Tracheal epithelial cell (primary cell): Measurements from ENCODE around the gene FLT3. TPM values are rescaled to one million over a fixed set of nuclear protein-coding genes. Genes with fewer than 3 reads are reported as not detected.

Experiments used
- total RNA-seq: library from RNA; depleted of rRNA; stranded (reverse); fragments of >200 nt; gene quantifications from 2 replicates; pipeline ENCODE4 v1.2.1, GENCODE V29; 2014

The FLT3 gene
- not detected in 2 replicates for total RNA-seq

DNA sequence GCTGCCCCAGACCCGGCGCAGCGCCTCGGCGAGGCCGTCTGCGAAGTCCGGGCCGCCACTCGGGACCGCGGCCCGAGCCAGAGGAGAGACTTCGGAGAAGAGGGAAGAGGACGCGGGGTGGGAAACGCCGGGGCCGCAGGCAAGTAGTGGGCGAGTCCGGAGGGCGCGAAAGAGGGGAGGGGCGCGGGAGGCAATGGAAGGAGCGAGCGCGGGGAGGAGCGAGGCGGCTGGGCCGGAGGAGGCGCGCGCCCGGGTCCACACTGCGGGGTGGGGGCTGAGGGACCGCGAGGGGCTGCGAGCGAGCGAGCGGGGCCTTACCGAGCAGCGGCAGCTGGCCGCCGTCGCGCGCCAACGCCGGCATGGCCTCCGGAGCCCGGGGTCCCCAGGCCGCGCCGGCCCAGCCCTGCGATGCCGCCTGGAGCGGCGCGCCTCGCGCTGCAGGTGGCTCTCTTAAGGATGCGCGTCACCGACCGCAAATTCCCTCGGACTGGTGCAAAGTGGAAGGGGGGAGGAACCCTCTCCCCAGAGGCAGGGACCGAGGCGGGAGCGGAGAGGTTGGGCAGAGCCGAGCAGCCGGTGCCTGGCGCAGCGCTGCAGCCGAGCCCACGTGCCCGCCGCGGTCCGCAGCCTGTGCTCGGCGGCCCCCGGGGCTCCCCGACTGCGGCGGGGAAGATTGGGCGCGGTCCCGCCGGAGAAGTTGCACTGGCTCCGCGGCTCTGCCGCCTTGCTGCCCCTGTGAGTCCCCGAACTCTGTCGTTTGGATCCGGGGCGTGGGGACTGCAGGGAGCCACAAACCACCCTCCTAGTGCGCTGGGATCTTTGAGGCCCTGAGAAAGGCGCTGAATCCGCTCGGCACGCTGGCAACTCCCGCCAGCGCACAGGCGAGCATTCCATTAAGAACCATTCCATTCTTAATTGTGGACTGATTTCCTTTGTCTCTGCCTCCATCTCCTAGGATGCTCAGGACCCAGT is at the start of gene FLT3:
Gene FLT3 (minus strand): TSS at position 427 of the 972 bp plus-strand sequence. CDS start 66 bp downstream, at position 361.

DNA sequence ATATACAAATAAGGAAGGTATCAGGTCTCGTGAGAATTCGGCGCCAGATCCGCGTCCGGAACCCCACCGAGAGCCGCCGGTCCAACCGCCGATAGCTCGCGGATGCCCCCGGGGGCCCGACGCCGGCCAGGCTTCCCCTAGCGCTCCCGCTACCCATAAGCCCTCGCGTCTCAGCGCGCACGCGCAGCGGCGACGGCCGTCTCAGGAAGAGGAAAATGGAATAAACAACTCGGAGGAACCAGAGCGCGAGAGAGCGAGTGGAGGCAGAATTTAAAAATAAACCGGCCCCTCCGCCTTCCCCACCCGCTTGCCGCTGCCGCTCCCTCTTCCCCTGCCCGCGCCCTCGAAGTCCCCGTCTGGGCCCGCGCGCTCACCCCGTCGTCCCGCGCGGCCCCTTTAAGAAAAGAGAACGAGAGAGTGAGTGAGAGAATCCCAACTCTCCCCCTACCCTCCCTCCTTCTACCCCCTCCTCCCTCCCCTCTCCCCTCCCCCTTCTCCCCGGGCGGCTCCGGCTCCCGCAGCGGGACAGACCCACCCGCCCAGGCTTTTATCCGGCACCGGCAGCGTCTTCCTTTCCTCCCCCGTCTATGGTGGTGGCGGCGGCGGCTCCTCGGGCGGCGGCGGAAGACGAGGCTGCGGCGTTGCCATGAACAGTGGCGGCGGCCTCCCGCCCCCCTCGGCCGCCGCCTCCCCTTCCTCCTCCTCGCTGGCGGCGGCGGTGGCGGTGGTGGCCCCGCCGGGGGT is 37.8 kb upstream of the FLT3 start, which contains the start of gene PAN3:
Gene PAN3 (plus strand): TSS at position 534 of the 744 bp plus-strand sequence. CDS start 113 bp downstream, at position 647.

GRCh38 chr13:27988520-27988919 is 111.9 kb downstream of the FLT3 start, which contains the start of gene URAD:
TSS of gene URAD (minus strand) at chr13:27988693. CDS start at chr13:27988637, 56 bp downstream.

DNA sequence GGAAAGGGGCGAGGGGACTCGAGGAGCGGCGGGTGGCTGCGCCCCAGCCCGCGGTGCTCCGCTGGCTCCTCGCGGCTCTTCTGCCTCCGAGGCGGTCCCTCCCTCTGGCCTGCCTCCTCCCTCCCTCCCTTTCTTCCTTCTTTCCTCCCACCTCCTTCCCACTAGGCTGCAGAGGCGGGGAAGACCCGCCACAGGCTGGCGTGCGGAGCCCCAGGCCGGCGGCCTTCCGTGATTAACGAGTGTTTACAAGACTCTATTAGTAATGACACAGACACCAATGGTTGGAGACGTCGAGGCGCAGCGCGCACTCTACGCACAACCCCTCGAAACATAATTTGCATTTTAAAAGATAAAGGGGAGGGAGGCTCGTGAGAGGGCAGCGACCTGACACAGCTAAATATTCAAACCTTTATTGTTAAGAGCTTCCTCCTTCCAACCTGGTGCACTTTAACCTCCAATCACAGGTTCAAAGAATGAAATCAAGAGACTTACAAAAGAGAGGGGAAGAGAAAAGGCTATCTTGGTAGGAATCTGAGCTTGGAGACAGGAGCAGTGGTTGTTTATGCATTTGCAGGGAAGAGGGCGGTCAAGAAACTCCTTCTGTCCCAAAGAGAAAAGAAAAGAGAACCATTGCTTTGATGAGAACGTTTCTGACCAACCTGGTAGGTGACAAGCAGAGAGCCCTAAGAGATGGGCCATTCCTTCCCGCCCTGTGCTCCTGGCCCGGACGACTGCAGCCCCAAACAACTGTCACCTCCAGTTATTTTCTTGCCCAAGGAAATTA is 131.1 kb downstream of the FLT3 start, which contains the start of gene CDX2:
Gene CDX2 (minus strand): TSS at position 234 of the 784 bp plus-strand sequence. CDS start 309 bp downstream, outside the sequence.

Other genes with a start within 250 kb of the FLT3 start
- not detected in 2 replicates for gene PDX1, start 180.6 kb downstream of the FLT3 start, total RNA-seq
- 0.48 TPM in 1 of 2 replicates, not detected in the other for gene CDX2, start 131.3 kb downstream of the FLT3 start, total RNA-seq
- not detected in 2 replicates for gene URAD, start 111.9 kb downstream of the FLT3 start, total RNA-seq
- gene PAN3, start 38.0 kb upstream of the FLT3 start, total RNA-seq, result 13.0 and 14.7 TPM in 2 replicates